Activated CD8-positive, alpha-beta T cell treated with anti-CD3 and anti-CD28 coated beads for 36 hours (primary cell): ENCODE data around the gene FKBP4. TPM values are rescaled to one million over a fixed set of nuclear protein-coding genes. Genes with fewer than 3 reads are reported as not detected.
A peak's percentile ranks its signal among the peaks of the same experiment; 100 is the strongest.

ENCODE experiments used
- ATAC-seq: fragments of 200-7000 bp; cut with Tn5 transposase; one replicate; pipeline ENCODE4 v1.10.0; 2021; ENCODE audit warnings: mild to moderate bottlenecking, moderate library complexity
- CTCF ChIA-PET: fragments of 350-600 bp; sonication (Branson Sonifier 250); formaldehyde crosslinking; loops from one replicate; lab custom pipeline; 2021; ENCODE audit warnings: antibody characterized with exemption; lab: Charles Lee
- POLR2A ChIA-PET: fragments of 350-600 bp; sonication (Branson Sonifier 250); formaldehyde crosslinking; loops from one replicate; lab custom pipeline; 2021; ENCODE audit warnings: antibody characterized with exemption; lab: Charles Lee
- DNase-seq: peaks from one replicate; pipeline ENCODE4 v3.0.0-alpha.2; 2020
- H3K27ac Mint-ChIP-seq: one replicate; pipeline ENCODE4 v1.8.0; 2021; ENCODE audit warnings: mild to moderate bottlenecking, mixed read lengths
- H3K27me3 Mint-ChIP-seq: one replicate; pipeline ENCODE4 v1.8.0; 2021; ENCODE audit warnings: mixed read lengths
- H3K36me3 Mint-ChIP-seq: one replicate; pipeline ENCODE4 v1.8.0; 2021; ENCODE audit warnings: low read depth, mixed read lengths
- H3K4me1 Mint-ChIP-seq: one replicate; pipeline ENCODE4 v1.8.0; 2021; ENCODE audit warnings: low read depth, mixed read lengths
- H3K4me3 Mint-ChIP-seq: one replicate; pipeline ENCODE4 v1.8.0; 2021; ENCODE audit warnings: mild to moderate bottlenecking, moderate library complexity, mixed read lengths
- H3K9me3 Mint-ChIP-seq: one replicate; pipeline ENCODE4 v1.8.0; 2021; ENCODE audit warnings: mixed read lengths
- intact Hi-C: fragments of 100-400 bp; cut with micrococcal nuclease; formaldehyde crosslinking; loops from one replicate; pipeline ENCODE4 v1.10.0; 2022
- total RNA-seq, 2 experiments: library from RNA; stranded (reverse); gene quantifications; one replicate each; pipeline ENCODE4 v1.2.3, GENCODE V29; 2021
- TF ChIP-seq, protein P1 (sequence below): fragments of 200-600 bp; IDR thresholded peaks from one replicate; pipeline ENCODE4 v1.8.0; 2022; ENCODE audit warnings: antibody characterized with exemption, mild to moderate bottlenecking

The FKBP4 gene
- total RNA-seq, 2 experiments from 2014 or later = 206 to 219 TPM

DNA sequence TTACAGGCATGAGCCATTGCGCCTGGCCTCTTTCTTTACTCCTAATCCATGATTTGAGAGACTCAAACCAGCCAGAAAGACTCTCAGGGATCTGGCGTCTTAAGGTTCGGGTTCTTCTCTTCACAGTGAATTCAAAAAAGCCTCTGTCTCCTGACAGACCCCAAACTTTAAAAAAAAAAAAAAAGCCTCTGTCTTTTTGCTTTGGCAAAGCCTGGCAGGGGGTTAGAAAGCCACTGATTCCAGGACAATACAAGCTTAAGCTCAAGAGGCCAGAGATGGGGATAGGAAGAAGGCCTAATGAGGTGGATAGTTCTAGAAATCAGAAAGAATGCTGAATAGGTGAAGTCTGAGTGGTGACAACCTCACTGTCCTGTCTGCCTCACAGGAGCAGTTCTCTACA is 31.3 kb downstream of the FKBP4 start:
- intact Hi-C loops = no loop called here
- peaks cover 4% of the 10 kb centered on the region for H3K4me1 Mint-ChIP-seq
- H3K27ac Mint-ChIP-seq = no peak overlapping the region
- no peaks in the 10 kb centered on the region for H3K9me3 Mint-ChIP-seq
- H3K36me3 Mint-ChIP-seq = peaks cover 37% of the 10 kb centered on the region
- POLR2A ChIA-PET = interaction anchor here (0.6 to 1.0 kb wide), 2 partner anchors 14 to 19 kb away, joined by 3 to 4 read pairs; no protein-coding TSS in a partner anchor
- DNase-seq (no peak), ATAC-seq (no peak)
- no peak overlapping the region for H3K4me3 Mint-ChIP-seq
- CTCF ChIA-PET = interaction anchor here (1.1 to 1.2 kb wide), 2 partner anchors 118 to 143 kb away, joined by 3 to 4 read pairs; no protein-coding TSS in a partner anchor
- no peaks in the 10 kb centered on the region for H3K27me3 Mint-ChIP-seq
- TF ChIP-seq, protein P1, sequence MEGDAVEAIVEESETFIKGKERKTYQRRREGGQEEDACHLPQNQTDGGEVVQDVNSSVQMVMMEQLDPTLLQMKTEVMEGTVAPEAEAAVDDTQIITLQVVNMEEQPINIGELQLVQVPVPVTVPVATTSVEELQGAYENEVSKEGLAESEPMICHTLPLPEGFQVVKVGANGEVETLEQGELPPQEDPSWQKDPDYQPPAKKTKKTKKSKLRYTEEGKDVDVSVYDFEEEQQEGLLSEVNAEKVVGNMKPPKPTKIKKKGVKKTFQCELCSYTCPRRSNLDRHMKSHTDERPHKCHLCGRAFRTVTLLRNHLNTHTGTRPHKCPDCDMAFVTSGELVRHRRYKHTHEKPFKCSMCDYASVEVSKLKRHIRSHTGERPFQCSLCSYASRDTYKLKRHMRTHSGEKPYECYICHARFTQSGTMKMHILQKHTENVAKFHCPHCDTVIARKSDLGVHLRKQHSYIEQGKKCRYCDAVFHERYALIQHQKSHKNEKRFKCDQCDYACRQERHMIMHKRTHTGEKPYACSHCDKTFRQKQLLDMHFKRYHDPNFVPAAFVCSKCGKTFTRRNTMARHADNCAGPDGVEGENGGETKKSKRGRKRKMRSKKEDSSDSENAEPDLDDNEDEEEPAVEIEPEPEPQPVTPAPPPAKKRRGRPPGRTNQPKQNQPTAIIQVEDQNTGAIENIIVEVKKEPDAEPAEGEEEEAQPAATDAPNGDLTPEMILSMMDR = no peak

DNA sequence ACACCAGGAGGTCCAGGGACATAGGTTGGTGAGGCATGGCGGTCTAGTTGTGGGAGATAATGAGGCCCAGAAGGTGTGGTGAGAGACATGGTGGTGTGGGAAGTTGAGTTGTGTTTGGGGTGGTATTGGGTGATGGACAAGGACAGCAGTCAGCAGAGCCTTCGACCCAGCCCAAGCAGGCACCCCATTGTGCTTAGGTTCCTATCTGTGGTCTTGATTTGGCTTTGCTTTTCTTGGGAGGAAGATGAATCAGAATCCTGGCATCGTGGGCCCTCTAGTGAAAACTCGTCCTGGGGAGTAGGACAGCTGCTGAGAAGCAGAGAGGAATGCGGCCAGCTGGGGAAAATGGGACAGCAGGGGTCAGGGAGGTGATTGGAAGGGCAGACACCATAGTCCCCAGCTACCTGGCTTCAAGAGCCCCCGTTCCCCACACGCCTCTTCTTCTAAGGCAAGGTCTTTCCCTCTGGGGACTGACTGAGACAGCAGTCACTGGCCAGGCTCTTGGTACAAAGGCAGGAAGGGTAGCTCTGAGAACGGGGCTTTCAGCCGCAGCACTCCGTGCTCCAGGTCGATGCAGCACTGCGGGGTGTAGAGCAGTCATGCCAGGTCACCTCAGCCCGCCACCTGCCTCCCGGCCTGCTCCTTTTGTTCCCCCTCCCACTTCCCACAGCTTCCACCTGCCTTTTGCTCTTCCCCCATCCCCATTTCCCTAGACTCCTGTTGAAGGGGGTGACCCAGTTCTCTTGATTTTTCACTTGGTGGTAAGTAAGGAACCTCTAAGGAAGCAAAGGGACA is 32.1 kb downstream of the FKBP4 start:
- Mint-ChIP-seq H3K9me3 (no peaks in the 10 kb centered on the region), H3K36me3 (peaks cover 38% of the 10 kb centered on the region), H3K27me3 (no peaks in the 10 kb centered on the region), H3K4me3 (no peak overlapping the region), H3K27ac (no peak overlapping the region), H3K4me1 (peaks cover 4% of the 10 kb centered on the region)
- ChIA-PET POLR2A (no interaction called here), CTCF (no interaction called here)
- no peak for DNase-seq
- intact Hi-C loops = no loop called here
- TF ChIP-seq, protein P1 = no peak
- no peak for ATAC-seq

DNA sequence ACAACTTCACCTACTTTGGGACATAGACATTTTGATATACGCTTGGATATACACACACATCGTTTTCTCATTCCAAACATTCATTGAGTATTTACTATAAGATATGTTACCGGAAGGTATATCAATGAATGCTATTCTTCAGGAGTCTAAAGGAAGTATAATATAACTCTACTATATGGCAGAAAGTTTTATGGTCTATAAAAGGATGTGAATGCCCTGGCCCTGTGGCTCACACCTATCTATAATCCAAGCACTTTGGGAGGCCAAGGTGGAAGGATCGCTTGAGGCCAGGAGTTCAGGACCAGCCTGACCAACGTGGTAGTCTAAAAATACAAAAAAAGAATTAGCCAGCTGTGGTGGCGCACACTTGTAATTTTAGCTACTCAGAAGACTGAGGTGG is 34.5 kb downstream of the FKBP4 start:
- CTCF ChIA-PET = interaction anchor here (1.5 kb wide), 1 partner anchor 25 kb away, joined by 5 read pairs; no protein-coding TSS in a partner anchor
- H3K9me3 Mint-ChIP-seq = no peaks in the 10 kb centered on the region
- H3K4me3 Mint-ChIP-seq = no peak overlapping the region
- H3K27me3 Mint-ChIP-seq = no peaks in the 10 kb centered on the region
- H3K27ac Mint-ChIP-seq = no peak overlapping the region
- ATAC-seq = no peak
- no peak for DNase-seq
- intact Hi-C loops = no loop called here
- POLR2A ChIA-PET = no interaction called here
- H3K4me1 Mint-ChIP-seq = peaks cover 4% of the 10 kb centered on the region
- peaks cover 25% of the 10 kb centered on the region for H3K36me3 Mint-ChIP-seq
- TF ChIP-seq, protein P1 = no peak

DNA sequence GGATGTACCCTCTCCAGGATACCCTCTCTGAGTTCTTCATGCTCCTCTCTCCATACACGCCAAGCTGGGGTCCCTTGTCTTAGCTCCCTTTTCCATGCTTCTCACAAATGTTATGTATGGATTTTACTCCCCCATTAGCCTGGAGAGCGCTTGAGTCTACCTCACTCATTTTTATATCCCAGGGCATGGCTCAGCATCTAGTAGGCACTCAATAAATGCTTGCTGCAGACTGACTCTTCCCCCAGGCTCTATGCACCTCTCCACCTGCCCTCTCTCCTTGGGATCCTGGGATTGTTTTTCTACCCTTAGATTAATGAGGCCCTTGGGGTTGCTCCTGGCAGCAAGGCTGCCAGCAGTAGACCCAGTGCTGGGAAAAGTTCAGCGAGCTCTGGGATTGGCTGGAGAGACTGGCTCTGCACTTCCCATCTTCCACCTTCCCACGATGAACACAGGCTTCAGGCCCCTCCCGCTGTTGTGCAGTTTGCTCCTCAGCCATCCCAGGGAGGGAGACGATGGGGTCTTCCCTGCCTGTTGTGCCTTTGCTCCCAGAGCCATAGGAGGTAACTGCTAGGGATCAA is 37.9 kb downstream of the FKBP4 start:
- TF ChIP-seq, protein P1 = no peak
- ATAC-seq (no peak), DNase-seq (no peak)
- Mint-ChIP-seq H3K9me3 (no peaks in the 10 kb centered on the region), H3K27me3 (no peaks in the 10 kb centered on the region), H3K4me1 (peaks cover 16% of the 10 kb centered on the region), H3K4me3 (no peak overlapping the region), H3K27ac (peak overlapping the region; percentile 15), H3K36me3 (peaks cover 21% of the 10 kb centered on the region)
- intact Hi-C loops = no loop called here
- ChIA-PET CTCF (interaction anchor here (1.3 kb wide), 2 partner anchors 19 to 149 kb away, joined by 3 read pairs; no protein-coding TSS in a partner anchor), POLR2A (interaction anchor here (1.4 to 1.6 kb wide), 3 partner anchors 15 to 44 kb away, joined by 4 read pairs; no protein-coding TSS in a partner anchor)
